Activated T-cell treated with anti-CD3 and anti-CD28 coated beads for 4 hours (primary cell): Measurements from ENCODE around the gene PRELID2.
"Not testable (repeated sequence)": the region's sequence is repeated elsewhere in the genome, so short reads cannot be mapped to it uniquely, and the experiment has no call there.

ENCODE experiments used
- DNase-seq: peaks from one replicate; pipeline ENCODE4 v3.0.0-alpha.2; 2020

Gene PRELID2

GRCh38 chr5:145834917-145835847 is at the start of gene PRELID2:
Gene PRELID2 (minus strand): TSS chr5:145835342. CDS start chr5:145835251, 91 bp downstream.
- DNase-seq = peak; percentile 15

DNA sequence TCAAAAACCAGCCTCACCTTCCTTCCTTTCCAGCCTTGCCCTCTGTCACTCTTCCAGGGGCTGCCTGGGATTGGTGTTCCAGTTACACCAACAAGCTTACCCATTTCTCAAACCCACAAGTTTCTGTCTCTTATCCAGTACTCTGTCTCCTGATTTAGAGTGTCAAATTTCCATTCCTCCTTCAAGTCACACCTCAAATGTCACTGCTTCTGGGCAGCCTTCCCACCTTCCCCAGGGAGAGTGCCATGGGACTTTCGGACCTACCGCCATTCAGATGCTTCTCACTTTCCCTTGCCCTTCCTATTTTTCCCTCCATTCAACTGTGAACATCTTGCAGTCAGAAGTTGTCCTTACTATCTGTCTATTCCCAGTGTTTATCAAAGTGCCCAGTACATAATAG is 39.6 kb upstream of the PRELID2 start:
- DNase-seq = no peak

GRCh38 chr5:145872914-145873313 is 37.8 kb upstream of the PRELID2 start, which contains the start of gene GRXCR2:
Gene GRXCR2 (minus strand): TSS chr5:145873014. CDS start chr5:145872968, 46 bp downstream.
- DNase-seq = no peak

- DNase-seq = no peak
These were observed 37.3 kb upstream of the PRELID2 start for GRCh38 chr5:145872486-145872885.

GRCh38 chr5:145869753-145870152 is 34.6 kb upstream of the PRELID2 start:
- no peak for DNase-seq

DNA sequence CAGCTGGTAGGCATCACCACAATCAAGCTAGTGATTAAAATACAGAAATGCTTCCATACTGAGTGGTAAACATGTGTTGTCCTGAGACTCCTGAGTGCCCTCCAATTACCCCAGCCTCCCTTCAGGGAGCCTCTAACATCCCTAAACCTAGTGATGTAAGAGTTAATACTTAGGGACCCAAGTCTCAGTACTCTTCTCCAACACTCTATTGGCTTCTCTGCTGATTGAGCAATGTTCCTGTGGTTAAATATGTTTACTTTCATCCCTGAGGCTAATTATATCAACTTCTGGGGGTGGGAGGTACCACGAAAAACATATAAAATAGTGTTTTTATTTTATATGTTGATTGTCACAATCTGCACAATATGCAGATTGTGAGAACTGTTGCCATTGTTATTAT is 32.7 kb upstream of the PRELID2 start:
- no peak for DNase-seq

DNA sequence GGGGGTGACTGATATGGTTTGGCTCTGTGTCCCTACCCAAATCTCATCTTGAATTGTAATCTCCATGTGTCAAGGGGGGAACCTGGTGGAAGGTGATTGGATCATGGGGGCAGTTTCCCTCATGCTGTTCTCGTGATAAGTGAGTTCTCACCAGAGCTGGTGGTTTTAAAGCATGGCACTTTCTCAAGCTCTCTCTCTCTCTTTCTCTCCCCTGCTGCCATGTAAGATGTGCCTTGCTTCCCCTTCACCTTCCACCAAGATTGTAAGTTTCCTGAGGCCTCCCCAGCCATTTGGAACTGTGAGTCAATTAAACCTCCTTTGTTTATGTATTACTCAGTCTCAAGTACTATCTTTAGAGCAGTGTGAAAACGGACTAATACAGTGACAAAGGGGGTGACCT is 29.3 kb upstream of the PRELID2 start:
- DNase-seq = not testable (repeated sequence)

DNA sequence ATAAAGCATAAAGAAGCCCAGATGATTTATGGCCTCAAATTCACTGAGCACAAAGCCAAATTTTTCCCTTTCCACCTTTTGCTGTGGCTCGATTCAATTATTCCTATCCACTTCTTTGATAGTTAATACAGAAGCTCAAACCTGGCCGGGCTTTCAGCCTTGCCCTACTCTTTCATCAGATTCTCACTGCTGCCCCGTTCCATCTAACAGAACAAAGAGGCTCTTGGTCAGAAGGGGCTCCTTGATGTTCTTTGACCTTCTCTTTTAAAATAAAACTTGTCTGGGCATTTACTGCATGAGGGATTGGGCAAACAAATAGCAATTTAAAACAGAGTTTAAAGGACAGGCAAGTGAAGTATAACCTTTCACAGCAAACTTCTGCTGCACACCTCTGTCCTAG is 27.9 kb upstream of the PRELID2 start:
- DNase-seq = no peak

GRCh38 chr5:145859897-145860296 is 24.8 kb upstream of the PRELID2 start:
- DNase-seq = no peak

GRCh38 chr5:145859453-145859852 is 24.3 kb upstream of the PRELID2 start:
- no peak for DNase-seq

DNA sequence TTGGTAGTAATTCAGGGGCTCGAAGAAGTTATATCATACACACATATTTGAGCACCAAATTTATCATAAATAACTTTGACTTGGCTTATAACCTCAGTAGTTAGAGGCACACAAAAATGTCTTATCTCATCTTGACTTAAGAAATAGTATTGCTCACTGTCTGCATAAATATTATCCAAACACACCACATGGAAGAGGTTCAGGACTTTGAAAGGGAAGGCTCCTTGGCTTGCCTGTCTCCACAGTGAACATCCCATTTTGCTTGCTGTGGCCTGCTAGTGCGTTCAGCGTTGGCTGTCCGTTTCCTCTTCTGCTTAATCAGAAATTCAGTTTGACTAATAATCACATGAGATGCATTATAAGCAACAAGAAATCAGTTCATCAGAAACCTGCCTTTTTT is 23.8 kb upstream of the PRELID2 start:
- no peak for DNase-seq

DNA sequence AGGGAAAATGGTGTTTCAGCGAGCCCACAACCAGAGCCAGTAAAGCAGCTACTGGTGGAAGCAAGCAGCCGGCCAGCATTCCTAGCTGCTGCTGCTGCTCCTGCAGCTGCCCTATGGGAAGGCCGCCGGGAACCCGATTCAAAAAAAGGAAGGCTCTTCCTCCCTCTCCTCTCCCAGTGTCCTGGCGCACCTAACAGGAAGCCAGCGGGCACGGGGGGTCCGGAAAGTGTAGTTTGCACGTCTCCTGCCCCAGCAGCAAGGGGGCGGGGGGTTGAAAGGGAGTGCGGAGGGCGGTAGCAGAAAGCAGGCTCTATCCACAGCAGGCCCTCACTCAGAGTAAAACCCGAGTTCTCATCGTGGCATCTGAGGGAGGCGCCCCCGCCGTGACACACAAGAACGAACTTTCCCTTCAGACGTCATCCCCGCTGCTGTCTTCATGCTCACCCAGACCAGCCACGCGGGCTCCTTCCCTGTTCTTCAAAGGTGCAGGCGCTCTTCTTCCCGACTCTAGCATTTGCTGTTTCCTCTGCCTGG is 21.2 kb upstream of the PRELID2 start:
- DNase-seq = no peak

GRCh38 chr5:145855763-145856267 is 20.7 kb upstream of the PRELID2 start:
- no peak for DNase-seq

- no peak for DNase-seq
These were observed 19.6 kb upstream of the PRELID2 start for GRCh38 chr5:145854651-145855258.

GRCh38 chr5:145853781-145854376 is 18.7 kb upstream of the PRELID2 start:
- no peak for DNase-seq

- no peak for DNase-seq
These were observed 17.8 kb upstream of the PRELID2 start for GRCh38 chr5:145852990-145853389.

- no peak for DNase-seq
These were observed 13.7 kb upstream of the PRELID2 start for GRCh38 chr5:145848854-145849253.

- no peak for DNase-seq
These were observed 12.7 kb upstream of the PRELID2 start for GRCh38 chr5:145847499-145848497.

DNA sequence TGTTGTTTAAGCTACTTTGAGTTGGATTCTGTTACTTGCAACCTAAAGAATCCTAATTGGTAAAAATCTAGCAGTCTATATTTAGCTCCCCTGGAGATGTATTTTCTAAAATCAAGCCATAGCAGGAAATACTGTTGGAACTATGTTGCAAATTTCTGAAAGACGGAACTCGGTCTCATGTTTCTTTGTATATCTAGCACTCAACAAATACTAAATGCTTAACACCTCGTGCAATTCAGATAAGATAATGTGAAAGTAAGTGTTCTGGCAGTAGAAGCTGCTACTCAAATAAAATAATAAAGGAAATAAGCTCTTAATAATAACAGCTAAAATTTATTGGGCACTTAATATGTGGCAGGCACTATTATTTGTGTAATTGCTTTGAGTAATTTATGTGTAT is 10.9 kb upstream of the PRELID2 start:
- no peak for DNase-seq

DNA sequence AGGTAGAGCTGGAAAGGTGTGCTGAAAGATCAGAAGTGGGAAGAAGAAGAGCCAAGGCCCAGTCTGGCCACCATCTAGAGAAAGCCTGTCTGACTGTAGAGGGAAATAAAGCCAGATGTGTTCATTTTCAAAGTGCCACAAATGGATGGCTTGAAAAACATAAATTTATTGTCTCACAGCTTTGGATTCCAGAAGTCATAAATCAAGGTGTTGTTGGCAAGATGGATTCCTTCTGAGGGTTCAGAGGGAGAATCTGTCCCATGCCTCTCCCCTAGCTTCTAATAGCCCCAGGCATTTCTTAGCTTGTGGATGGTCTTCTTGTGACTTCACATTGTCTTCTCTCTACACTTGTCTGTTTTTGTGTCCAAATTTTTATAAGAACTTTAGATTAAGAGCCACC is 6.2 kb upstream of the PRELID2 start:
- DNase-seq = no peak

- DNase-seq = no peak
These were observed 5.5 kb upstream of the PRELID2 start for GRCh38 chr5:145840458-145841132.
